ENCODE data around the gene DNAJB14.

DNAJB14 gene

DNA sequence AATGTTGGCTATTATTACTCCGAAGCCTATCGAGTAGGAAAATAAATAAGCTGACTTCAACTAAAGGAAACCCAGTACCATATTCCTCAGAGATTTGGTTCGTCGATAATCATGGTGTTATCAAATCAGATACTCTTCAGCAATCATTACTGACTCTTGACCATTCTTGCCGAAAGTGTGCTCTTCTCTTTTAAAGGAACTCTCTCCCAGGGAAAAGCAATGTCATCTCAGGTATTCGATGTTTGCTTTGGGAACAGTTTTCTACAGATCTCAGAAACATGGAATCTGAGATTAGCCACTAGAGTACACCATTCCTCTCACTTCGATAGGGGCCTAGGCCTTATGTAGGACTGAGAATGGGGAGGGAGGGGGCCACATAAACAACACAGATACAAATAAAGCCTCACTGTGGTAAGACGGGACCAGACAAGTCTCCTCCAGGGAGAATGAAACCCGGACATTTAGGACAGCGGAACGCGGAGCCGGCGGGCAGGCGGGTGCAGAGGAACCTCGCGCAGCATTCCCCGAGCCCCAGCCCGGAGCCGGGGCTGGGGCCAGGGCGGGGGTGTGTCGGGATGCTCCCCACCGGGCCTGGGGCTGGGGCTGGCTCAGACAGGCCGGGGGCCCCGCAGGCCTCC lies 581 bp downstream of the DNAJB14 start:
- peak in 1 of 2 donors; percentile 2 for DNase-seq (ENCODE audit: extremely low read depth in 1 of 2, low read depth in 1 of 2)

DNA sequence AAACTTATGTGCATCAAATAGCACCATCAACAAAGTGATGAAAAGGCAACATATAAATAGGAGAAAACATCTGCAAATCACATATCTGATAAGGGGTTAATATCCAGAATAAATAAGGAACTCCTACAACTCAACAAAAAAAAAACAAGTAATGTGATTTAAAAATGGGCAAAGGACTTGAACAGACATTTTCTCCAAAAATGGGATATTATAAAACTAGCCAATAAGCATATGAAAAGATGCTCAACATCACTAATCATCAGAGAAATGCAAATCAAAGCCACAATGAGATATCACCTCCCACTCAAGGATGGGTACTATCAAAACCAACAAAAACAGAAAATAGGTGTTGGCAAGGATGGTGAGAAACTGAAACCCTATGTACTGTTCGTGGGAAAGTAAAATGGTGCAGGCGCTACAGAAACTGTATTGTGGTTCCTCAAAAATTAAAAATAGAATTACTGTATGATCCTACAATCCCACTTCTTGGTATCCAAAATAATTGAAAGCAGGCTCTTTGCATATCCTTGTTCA lies 2.4 kb downstream of the DNAJB14 start:
- no peak for DNase-seq (ENCODE audit: extremely low read depth in 1 of 2, low read depth in 1 of 2)

DNA sequence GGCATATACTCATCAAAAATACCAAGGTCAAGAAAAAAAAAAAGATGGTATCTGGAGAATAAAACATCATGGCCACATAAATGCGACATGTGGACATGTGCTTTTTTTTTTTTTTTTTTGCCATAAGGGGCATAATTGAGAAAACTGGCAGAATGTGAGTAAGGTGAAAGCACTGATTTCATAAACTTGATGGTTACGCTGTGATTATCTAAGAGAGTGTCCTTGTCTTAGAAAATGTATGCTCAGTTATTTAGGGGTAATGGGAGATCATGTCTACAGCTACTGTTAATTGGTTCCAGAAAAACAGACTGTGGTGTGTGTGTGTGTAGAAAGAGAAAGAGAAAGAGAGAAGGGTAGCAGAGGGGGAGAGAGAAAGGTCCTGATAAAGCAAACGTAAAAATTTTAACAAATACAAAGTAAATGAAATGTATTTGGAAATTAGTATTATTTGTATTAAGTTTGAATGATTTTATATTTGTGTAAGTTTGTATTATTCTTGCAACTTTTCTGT lies 8.1 kb downstream of the DNAJB14 start:
- no peak for DNase-seq (ENCODE audit: extremely low read depth in 1 of 2, low read depth in 1 of 2)

DNA sequence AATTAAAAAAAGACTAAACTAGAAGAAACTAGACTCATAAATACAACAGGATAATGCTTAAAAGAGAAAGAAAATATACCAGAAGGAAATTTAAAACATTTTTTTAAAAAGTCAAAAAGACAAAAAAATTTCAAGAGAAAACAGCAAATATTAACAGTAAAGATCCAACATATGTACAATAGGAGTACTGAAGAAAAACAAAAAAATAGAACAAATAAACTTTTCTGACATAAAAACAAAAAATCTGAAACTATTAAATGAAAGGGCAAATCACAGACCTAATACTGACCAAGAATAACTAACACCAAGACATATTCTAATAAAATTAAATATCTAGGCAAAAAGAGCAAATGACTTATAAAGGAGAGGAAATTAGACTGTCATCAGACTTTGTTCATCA lies 11.5 kb downstream of the DNAJB14 start:
- no peak for DNase-seq (ENCODE audit: extremely low read depth in 1 of 2, low read depth in 1 of 2)

DNA sequence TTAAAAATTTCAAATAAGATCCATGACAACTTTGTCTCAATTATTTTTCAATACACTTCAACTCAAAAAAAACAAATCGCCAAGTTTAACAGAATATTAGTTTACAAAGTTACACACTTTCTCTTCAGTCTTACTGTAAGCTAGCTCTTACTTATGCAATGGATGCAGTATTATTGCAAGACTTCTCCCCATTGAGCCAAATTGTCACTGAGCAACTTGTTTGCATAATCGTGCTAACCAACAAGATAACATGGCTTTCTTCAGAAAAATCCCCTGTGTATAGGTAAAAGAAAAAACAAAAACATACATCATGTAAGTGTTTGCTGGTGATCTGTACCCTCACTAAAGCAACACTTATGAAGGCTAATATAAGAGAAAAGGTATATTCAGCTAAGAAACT lies 18.9 kb downstream of the DNAJB14 start:
- DNase-seq (ENCODE audit: extremely low read depth in 1 of 2, low read depth in 1 of 2): no peak

DNA sequence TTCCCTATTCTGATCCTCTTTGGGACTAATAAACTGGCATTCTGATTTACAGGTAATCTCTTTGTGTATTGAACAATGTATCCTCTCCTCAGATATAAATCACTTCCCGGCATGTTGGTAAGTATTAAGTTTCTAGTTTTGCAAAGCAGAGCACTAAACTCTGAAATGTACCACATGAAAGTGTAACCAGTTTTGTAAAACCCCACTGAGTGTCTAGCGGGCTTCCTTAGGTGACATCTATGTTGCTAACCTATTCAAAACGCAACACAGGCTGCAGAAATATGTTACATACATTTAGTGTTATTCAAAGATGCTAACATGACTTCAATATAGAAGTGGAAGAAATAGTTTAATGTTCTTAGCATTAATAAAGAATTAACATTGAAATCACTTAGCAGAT lies 25.2 kb downstream of the DNAJB14 start:
- DNase-seq (ENCODE audit: extremely low read depth in 1 of 2, low read depth in 1 of 2): no peak

- no peak for DNase-seq (ENCODE audit: extremely low read depth in 1 of 2, low read depth in 1 of 2)
These were observed 27.8 kb downstream of the DNAJB14 start for GRCh38 chr4:99918656-99919055.

GRCh38 chr4:99917575-99917974 lies 28.8 kb downstream of the DNAJB14 start:
- DNase-seq (ENCODE audit: extremely low read depth in 1 of 2, low read depth in 1 of 2): no peak

DNA sequence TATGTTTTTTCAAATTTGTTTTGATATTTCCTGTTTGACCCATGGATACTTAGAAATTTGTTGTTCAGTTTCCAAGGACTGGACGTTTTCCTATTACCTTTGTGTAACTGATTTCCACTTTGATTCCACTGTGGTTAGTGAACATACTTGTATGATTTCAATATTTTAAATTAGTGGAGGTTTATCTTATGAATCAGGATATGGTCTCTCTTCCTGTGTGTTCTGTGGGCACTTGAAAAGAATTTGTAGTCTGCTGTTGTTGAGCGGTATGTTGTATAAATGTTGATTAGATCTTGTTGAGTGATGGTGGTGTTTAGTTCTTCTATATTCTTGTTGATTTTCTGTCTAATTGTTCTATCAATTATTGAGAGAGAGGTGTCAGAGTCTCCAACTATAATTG lies 31.0 kb downstream of the DNAJB14 start:
- no peak for DNase-seq (ENCODE audit: extremely low read depth in 1 of 2, low read depth in 1 of 2)

DNA sequence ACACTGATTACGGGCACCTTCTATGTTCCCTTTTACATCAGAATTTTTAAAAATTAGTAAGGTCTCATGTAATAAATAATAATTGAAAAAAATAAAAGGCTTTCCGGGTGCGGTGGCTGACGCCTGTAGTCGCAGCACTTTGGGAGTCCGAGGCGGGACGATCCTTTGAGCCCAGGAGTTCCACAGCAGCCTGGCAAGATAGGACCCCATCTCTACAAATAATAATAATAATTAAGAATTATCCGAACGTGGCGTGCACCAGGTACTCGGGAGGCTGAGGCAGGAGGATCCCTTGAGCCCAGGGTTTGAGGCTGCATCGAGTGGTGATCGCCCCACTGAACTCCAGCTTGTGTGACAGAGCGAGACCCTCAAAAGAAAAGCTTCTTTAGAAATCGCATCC lies 51.4 kb downstream of the DNAJB14 start:
- DNase-seq (ENCODE audit: extremely low read depth in 1 of 2, low read depth in 1 of 2): no peak

- peak; percentile 69 to 76 for DNase-seq (ENCODE audit: extremely low read depth in 1 of 2, low read depth in 1 of 2)
These were observed 52.0 kb downstream of the DNAJB14 start, which contains the start of gene LAMTOR3 for GRCh38 chr4:99894161-99894997. TSS of gene LAMTOR3 (minus strand) at chr4:99894427. CDS start at chr4:99893963, 464 bp downstream.

GRCh38 chr4:99893839-99894160 lies 52.6 kb downstream of the DNAJB14 start:
- DNase-seq (ENCODE audit: extremely low read depth in 1 of 2, low read depth in 1 of 2): no peak

DNA sequence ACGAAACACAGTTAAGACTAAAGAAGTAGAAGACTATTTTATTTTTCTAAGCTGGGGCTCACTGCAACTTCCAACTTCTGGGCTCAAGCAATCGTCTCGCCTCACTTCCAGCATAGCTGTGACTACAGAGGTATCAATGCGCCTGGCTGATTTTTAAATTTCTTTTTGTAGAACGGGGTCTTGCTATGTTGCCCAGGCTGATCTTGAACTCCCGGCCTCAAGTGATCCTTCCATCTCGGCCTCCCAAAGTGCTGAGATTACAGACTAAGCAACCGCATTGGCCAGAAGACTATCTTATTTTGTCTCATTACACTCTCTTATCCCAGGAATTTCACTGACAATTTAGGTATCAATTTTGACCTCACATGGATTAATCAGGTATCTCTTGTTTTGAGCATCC lies 53.4 kb downstream of the DNAJB14 start:
- DNase-seq (ENCODE audit: extremely low read depth in 1 of 2, low read depth in 1 of 2): no peak

GRCh38 chr4:99891351-99891750 lies 55.1 kb downstream of the DNAJB14 start:
- no peak for DNase-seq (ENCODE audit: extremely low read depth in 1 of 2, low read depth in 1 of 2)

DNA sequence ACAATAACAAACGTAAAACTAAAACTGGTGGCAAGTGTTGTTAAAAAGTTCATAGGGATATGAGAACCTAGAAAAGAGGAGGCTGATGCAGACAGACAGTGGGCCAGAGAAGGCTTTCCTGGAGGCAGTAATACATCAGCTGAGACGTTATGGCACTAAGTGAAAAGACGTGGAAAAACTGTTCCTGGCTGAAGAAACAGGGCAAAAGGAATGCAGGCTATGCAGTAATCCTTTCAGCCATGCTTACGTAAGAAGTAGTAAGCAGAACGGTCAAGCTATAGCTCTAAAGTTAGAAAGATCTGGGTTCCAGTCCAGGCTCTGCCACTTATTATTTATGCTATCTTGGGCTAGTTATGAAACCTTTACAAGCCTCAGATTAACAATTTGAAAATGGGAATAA lies 58.6 kb downstream of the DNAJB14 start:
- no peak for DNase-seq (ENCODE audit: extremely low read depth in 1 of 2, low read depth in 1 of 2)

DNA sequence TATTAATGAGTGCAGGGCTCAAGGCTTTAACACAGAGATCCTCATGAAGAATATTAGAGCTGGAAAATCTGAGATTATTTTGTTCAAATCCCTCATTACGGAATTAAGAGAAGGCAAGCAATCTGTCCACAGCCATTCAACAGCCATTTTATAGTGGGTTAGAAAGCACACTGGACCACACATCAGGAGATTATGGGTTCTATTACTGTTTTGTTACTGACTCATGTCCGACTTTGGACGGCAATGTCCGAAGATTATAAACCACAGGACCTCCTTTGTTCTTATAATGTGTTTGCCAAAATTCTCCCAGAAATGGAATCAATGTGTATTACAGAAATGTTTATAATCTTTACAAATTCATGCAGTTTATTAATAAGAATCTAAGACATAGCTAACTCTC lies 60.3 kb downstream of the DNAJB14 start:
- no peak for DNase-seq (ENCODE audit: extremely low read depth in 1 of 2, low read depth in 1 of 2)

GRCh38 chr4:99885687-99886086 lies 60.7 kb downstream of the DNAJB14 start:
- DNase-seq (ENCODE audit: extremely low read depth in 1 of 2, low read depth in 1 of 2): no peak

DNA sequence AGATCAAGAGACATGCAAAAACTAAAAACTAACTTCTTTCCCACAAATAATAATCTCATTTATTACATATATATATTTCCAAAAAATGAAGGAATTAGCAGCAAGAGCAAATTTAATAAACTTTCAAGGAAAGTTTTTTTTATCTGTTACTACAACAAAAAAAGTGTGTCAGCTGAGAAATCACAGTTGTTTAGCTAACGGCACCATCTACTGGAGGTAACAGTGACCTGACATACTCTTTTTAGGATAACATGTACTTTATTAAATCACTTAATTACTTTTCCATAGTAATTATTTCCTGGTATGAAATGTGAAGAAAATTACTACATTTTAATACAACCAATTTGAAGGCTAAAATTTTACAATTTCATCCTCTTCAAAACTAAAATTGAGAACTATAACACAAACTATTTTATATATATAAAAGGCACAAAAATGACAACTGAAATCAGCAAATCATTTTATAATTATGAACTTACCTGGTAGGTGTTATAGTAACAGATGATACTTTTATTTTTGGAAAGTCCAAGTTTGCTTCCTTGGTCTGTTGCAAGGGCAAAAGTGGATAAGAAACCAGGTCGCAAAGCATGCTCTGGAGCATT lies 61.3 kb downstream of the DNAJB14 start:
- no peak for DNase-seq (ENCODE audit: extremely low read depth in 1 of 2, low read depth in 1 of 2)

- no peak for DNase-seq (ENCODE audit: extremely low read depth in 1 of 2, low read depth in 1 of 2)
These were observed 67.0 kb downstream of the DNAJB14 start for GRCh38 chr4:99879458-99879857.

DNA sequence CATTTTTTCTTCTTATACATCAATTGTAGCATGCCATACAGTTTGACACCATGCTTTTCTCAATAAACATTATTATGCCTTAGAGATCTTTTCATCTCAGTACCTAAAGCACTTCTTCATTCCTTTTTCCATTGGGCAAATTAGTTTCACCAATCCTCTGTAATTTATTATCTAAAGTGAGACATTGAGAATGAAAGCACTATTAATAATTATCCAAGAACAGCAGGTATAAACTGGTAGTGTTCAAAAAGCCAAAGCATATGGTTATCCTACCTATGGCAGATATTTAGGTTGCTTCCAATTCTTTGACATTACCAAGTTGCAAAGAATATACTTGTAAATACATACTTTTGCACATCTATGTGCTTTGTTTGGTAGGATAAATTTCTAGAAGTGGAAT lies 67.8 kb downstream of the DNAJB14 start:
- DNase-seq (ENCODE audit: extremely low read depth in 1 of 2, low read depth in 1 of 2): no peak

DNA sequence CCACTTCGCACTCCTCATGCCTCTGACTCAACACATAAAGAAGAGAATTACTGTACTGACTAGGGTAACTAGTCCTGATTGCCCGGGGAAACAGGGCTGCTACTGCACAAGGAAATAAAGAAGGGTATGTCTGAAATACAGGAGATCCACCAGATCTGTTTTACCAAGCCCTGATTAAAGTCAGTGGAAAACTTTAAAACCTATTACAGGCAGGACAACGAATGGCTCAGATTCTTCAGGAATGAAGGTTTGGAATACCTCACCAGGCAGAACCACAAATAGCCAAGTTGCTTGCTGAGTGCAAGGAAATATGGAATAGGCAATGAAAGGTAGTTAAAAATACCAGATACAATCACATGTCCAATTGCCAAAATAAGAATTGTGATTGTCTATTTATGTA lies 69.5 kb downstream of the DNAJB14 start:
- no peak for DNase-seq (ENCODE audit: extremely low read depth in 1 of 2, low read depth in 1 of 2)

DNA sequence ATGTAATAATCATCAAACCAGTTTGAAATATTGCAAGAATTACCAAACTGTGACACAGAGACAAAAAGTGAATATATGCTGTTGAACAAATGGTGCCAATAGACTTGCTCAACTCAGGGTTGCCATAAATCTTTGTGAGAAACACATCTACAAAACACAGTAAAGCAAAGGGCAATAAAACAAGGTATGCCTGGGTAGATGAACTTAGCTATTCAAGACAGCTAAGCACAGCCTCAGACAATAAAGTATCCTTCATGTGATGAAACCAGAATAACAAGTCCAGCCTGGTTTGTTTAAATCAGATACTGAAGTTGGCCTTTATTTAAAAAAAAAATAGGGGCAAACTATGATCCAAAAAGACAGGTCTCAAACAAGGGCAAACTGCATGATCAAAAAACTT lies 71.3 kb downstream of the DNAJB14 start:
- no peak for DNase-seq (ENCODE audit: extremely low read depth in 1 of 2, low read depth in 1 of 2)
